A549 (cell line): Measurements from ENCODE around the gene MAP3K20.

Source experiments
- BHLHE40 ChIP-seq: IDR thresholded peaks from 2 replicates; pipeline ENCODE4 v1.6.1; 2012; ENCODE audit warnings: low read depth, low read length, inconsistent platforms
- CBX2 ChIP-seq: fragments of 200-600 bp; sonication (generic); IDR thresholded peaks from 2 replicates; pipeline ENCODE4 v1.6.1; 2016; ENCODE audit warnings: low read depth, mild to moderate bottlenecking, borderline replicate concordance
- CTCF ChIP-seq: fragments of >200 bp; sonication (Bioruptor Twin); formaldehyde crosslinking; IDR thresholded peaks from 3 replicates; pipeline ENCODE4 v1.5.1; 2016
- EP300 ChIP-seq, 2 experiments: fragments of >200 bp; sonication (Bioruptor Twin); formaldehyde crosslinking; IDR thresholded peaks; 2 replicates in 1 of 2; 3 replicates in 1 of 2; pipeline ENCODE4 v1.6.1; 2016 to 2017
- HDAC2 ChIP-seq: fragments of 200-600 bp; sonication (generic); IDR thresholded peaks from 2 replicates; pipeline ENCODE4 v1.6.1; 2016
- MAX ChIP-seq: IDR thresholded peaks from 2 replicates; pipeline ENCODE4 v1.6.1; 2012
- POLR2A ChIP-seq: IDR thresholded peaks from 2 replicates; pipeline ENCODE4 v1.6.1; 2012; ENCODE audit warnings: mild to moderate bottlenecking, low read length
- RAD21 ChIP-seq, 2 experiments: fragments of >200 bp in 1 of 2; sonication (Bioruptor Twin) in 1 of 2; formaldehyde crosslinking in 1 of 2; IDR thresholded peaks in 1 of 2; conservative IDR thresholded peaks in 1 of 2; 2 replicates in 1 of 2; 3 replicates in 1 of 2; pipeline ENCODE4 v1.6.1; 2012 to 2018; ENCODE audit warnings: inconsistent platforms in 1 of 2
- RCOR1 ChIP-seq: fragments of 150-350 bp; IDR thresholded peaks from 2 replicates; pipeline ENCODE4 v1.6.1; 2014; ENCODE audit warnings: antibody characterized with exemption, low read length, low read depth
- TF ChIP-seq, protein P1 (sequence below): fragments of >200 bp; sonication (Bioruptor Twin); formaldehyde crosslinking; IDR thresholded peaks from 2 replicates; pipeline ENCODE4 v1.6.1; 2016

DNA sequence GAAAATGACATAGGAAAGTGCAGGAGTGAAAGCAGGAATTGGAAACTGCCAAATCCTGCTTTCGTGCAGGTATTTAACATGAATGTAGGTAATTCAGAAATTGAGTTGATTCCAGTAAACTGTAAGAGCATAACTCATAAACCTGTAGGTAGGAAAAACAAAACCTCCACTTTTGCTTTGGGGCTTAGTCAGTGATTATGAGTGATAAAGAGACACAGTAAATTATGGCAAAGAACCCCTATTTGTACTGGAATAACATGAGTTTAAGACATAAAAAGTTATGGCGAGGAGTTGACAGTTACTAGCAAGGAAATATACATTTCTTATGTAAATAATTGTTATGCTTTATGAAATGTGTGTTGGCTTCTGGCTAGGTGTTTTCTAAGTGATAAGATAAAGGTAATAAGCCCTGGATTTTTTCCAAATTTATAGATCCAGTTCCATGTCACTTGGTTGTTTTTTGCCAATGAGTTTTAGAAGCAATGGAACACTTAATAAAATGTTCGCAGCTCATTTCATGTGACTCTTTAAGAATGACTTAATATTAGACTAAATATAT is 17.3 kb downstream of the MAP3K20 start:
- TF ChIP-seq RAD21 (conservative IDR thresholded peaks at IDR 0.05 in 1 of 2, IDR thresholded peaks at IDR 0.05 in 1 of 2) (no peak), BHLHE40 (no peak), EP300 (IDR thresholded peaks at IDR 0.05) (no peak), HDAC2 (no peak), CTCF (no peak), RCOR1 (no peak), CBX2 (no peak), MAX (no peak), POLR2A (no peak)
- TF ChIP-seq, protein P1, sequence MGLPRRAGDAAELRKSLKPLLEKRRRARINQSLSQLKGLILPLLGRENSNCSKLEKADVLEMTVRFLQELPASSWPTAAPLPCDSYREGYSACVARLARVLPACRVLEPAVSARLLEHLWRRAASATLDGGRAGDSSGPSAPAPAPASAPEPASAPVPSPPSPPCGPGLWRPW: no peak
